Breast epithelium (tissue), 3 donors: Measurements from ENCODE around the gene RARRES2.

ENCODE experiments used
- POLR2A ChIP-seq: fragments of 450-650 bp; IDR thresholded peaks from one replicate; pipeline ENCODE4 v1.6.1; 2016; ENCODE audit warnings: antibody characterized with exemption, mild to moderate bottlenecking, moderate library complexity
- POLR2AphosphoS5 ChIP-seq, 3 donors: sonication (generic); formaldehyde crosslinking; IDR thresholded peaks; one replicate each; pipeline ENCODE4 v1.6.1; 2017; ENCODE audit warnings: antibody characterized with exemption in 3 of 3
- TF ChIP-seq, protein P1 (sequence below), 3 donors: fragments of 450-650 bp; IDR thresholded peaks; one replicate each; pipeline ENCODE4 v1.5.1; 2016 to 2017; ENCODE audit warnings: antibody characterized with exemption in 3 of 3, mild to moderate bottlenecking in 3 of 3, moderate library complexity in 3 of 3

- TF ChIP-seq, protein P1, sequence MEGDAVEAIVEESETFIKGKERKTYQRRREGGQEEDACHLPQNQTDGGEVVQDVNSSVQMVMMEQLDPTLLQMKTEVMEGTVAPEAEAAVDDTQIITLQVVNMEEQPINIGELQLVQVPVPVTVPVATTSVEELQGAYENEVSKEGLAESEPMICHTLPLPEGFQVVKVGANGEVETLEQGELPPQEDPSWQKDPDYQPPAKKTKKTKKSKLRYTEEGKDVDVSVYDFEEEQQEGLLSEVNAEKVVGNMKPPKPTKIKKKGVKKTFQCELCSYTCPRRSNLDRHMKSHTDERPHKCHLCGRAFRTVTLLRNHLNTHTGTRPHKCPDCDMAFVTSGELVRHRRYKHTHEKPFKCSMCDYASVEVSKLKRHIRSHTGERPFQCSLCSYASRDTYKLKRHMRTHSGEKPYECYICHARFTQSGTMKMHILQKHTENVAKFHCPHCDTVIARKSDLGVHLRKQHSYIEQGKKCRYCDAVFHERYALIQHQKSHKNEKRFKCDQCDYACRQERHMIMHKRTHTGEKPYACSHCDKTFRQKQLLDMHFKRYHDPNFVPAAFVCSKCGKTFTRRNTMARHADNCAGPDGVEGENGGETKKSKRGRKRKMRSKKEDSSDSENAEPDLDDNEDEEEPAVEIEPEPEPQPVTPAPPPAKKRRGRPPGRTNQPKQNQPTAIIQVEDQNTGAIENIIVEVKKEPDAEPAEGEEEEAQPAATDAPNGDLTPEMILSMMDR (IDR thresholded peaks at IDR 0.05) = no peak
- no peak for TF ChIP-seq POLR2A
- TF ChIP-seq POLR2AphosphoS5 (IDR thresholded peaks at IDR 0.05) = no peak
Observed at GRCh38 chr7:150357771-150358427, 16.5 kb upstream of the RARRES2 start.
